OCI-LY7 (cell line): Measurements from ENCODE around the gene ARFGAP1. TPM values are rescaled to one million over a fixed set of nuclear protein-coding genes. Genes with fewer than 3 reads are reported as not detected.

Experiments
- BruUV-seq: library from RNA; stranded (reverse); fragments of 400-500 nt; replicated peaks from 2 replicates; lab custom pipeline; 2021; lab: Mats Ljungman, UMichigan
- CTCF ChIA-PET: fragments of 300-600 bp; sonication (Branson Sonifier 250); formaldehyde crosslinking; loops from one replicate; lab custom pipeline; 2022; ENCODE audit warnings: antibody characterized with exemption; ENCODE audit not compliant: unreplicated experiment; lab: Charles Lee
- POLR2A ChIA-PET: fragments of 300-600 bp; sonication (Branson Sonifier 250); formaldehyde crosslinking; loops from one replicate; lab custom pipeline; 2022; ENCODE audit warnings: antibody characterized with exemption; lab: Charles Lee
- DNase-seq: peaks from one replicate; pipeline ENCODE4 v3.0.0-alpha.2; 2015; ENCODE audit warnings: low spot score
- H2AFZ ChIP-seq: fragments of 200-600 bp; sonication (generic), shearing (Covaris generic); 2 replicates; pipeline ENCODE4 v1.6.1; 2014; ENCODE audit warnings: mild to moderate bottlenecking, antibody characterized with exemption, low read length, moderate library complexity
- H3K27ac ChIP-seq: fragments of 200-600 bp; sonication (generic); 2 replicates; pipeline ENCODE4 v1.5.1; 2014; ENCODE audit warnings: mixed run types, low read depth, mild to moderate bottlenecking, moderate library complexity, low read length, inconsistent platforms; ENCODE audit not compliant: poor library complexity, severe bottlenecking
- H3K36me3 ChIP-seq: fragments of 200-600 bp; sonication (generic); 2 replicates; pipeline ENCODE4 v1.6.1; 2014; ENCODE audit warnings: mild to moderate bottlenecking, antibody characterized with exemption, low read length, moderate library complexity, mixed read lengths; ENCODE audit not compliant: insufficient read depth
- H3K4me1 ChIP-seq: fragments of 200-600 bp; sonication (generic); 2 replicates; pipeline ENCODE4 v1.5.1; 2014; ENCODE audit warnings: mild to moderate bottlenecking, low read length; ENCODE audit not compliant: insufficient read depth, poor library complexity, severe bottlenecking
- H3K4me2 ChIP-seq: fragments of 200-600 bp; sonication (generic); 2 replicates; pipeline ENCODE4 v1.6.1; 2014; ENCODE audit warnings: mild to moderate bottlenecking, low read length
- H3K4me3 ChIP-seq: fragments of 200-600 bp; sonication (generic); 2 replicates; pipeline ENCODE4 v1.5.1; 2014; ENCODE audit warnings: mild to moderate bottlenecking, low read depth, low read length; ENCODE audit not compliant: poor library complexity, severe bottlenecking
- H3K79me2 ChIP-seq: fragments of 200-600 bp; sonication (generic); 2 replicates; pipeline ENCODE4 v1.6.1; 2016; ENCODE audit warnings: low read depth, mild to moderate bottlenecking, low read length, moderate library complexity, mixed read lengths; ENCODE audit not compliant: insufficient read depth
- H3K9me2 ChIP-seq: fragments of 200-600 bp; sonication (generic); 2 replicates; pipeline ENCODE4 v1.6.1; 2016; ENCODE audit warnings: mild to moderate bottlenecking, low read length, mixed read lengths; ENCODE audit not compliant: insufficient read depth
- H3K9me3 ChIP-seq: fragments of 200-600 bp; sonication (generic); 2 replicates; pipeline ENCODE4 v1.6.1; 2014; ENCODE audit warnings: mild to moderate bottlenecking, mixed run types, low read length, mixed read lengths
- H4K20me1 ChIP-seq: fragments of 200-600 bp; sonication (generic); 2 replicates; pipeline ENCODE4 v1.6.1; 2014; ENCODE audit warnings: mild to moderate bottlenecking, antibody characterized with exemption, low read length, moderate library complexity, mixed read lengths; ENCODE audit not compliant: insufficient read depth
- CTCF ChIP-seq: fragments of 200-600 bp; sonication (generic); conservative IDR thresholded peaks from 2 replicates; pipeline ENCODE4 v1.5.1; 2014; ENCODE audit warnings: mild to moderate bottlenecking, antibody characterized with exemption, low read length, moderate library complexity, mixed read lengths
- EZH2phosphoT487 ChIP-seq: fragments of 200-600 bp; sonication (generic); IDR thresholded peaks from 2 replicates; pipeline ENCODE4 v1.6.1; 2018; ENCODE audit warnings: low read depth, borderline replicate concordance, mild to moderate bottlenecking, mixed run types, antibody characterized with exemption, low read length, moderate library complexity, mixed read lengths
- intact Hi-C: fragments of 100-400 bp; cut with micrococcal nuclease; formaldehyde crosslinking; loops from one replicate; pipeline ENCODE4 v1.10.0; 2022; ENCODE audit not compliant: unreplicated experiment
- total RNA-seq, 2 experiments: library from RNA; depleted of rRNA in 1 of 2; stranded (reverse); fragments of >200 nt in 1 of 2; shearing (Covaris generic) in 1 of 2; gene quantifications; 2 replicates each; pipeline ENCODE4 v1.2.3, GENCODE V29; 2014 to 2022

Gene ARFGAP1
- total RNA-seq, 2 experiments from 2014 or later = 57.9 to 105 TPM

GRCh38 chr20:63292904-63293303 lies 20.3 kb downstream of the ARFGAP1 start, which contains the start of gene COL20A1:
COL20A1 (plus strand) TSS chr20:63293186; CDS start chr20:63295108, 1,922 bp downstream.
- H3K9me2 ChIP-seq = no peaks in the 10 kb centered on the region
- no peak within 1 kb of the TSS for H2AFZ ChIP-seq
- H4K20me1 ChIP-seq = no peaks in the 10 kb centered on the region
- H3K4me2 ChIP-seq = no peak within 1 kb of the TSS
- H3K9me3 ChIP-seq = no peaks in the 10 kb centered on the region
- intact Hi-C loops = no loop called here
- H3K79me2 ChIP-seq = no peaks in the 10 kb centered on the region
- H3K4me1 ChIP-seq = no peaks in the 10 kb centered on the region
- no peak within 1 kb of the TSS for H3K4me3 ChIP-seq
- no TSS peak for BruUV-seq
- peaks cover 8% of the 10 kb centered on the region; the same call in 1 of the 2 replicates for H3K36me3 ChIP-seq
- H3K27ac ChIP-seq = no peak within 1 kb of the TSS
- TF ChIP-seq EZH2phosphoT487 (no peak), CTCF (no peak)
- DNase-seq = no peak
- CTCF ChIA-PET = no interaction called here
- POLR2A ChIA-PET = no interaction called here

GRCh38 chr20:63293456-63293855 lies 20.8 kb downstream of the ARFGAP1 start:
- no peak overlapping the region for H3K27ac ChIP-seq
- H3K79me2 ChIP-seq = no peaks in the 10 kb centered on the region
- CTCF ChIA-PET = interaction anchor here (1.1 kb wide), 1 partner anchor 69 kb away, joined by 3 read pairs; no protein-coding TSS in a partner anchor
- H3K9me3 ChIP-seq = no peaks in the 10 kb centered on the region
- no TSS peak for BruUV-seq
- TF ChIP-seq CTCF (no peak), EZH2phosphoT487 (no peak)
- H3K4me1 ChIP-seq = no peaks in the 10 kb centered on the region
- H3K36me3 ChIP-seq = peaks cover 6% of the 10 kb centered on the region; the same call in 1 of the 2 replicates
- no peak for DNase-seq
- H3K9me2 ChIP-seq = no peaks in the 10 kb centered on the region
- no peak overlapping the region for H3K4me3 ChIP-seq
- intact Hi-C loops = no loop called here
- no peak overlapping the region for H3K4me2 ChIP-seq
- no peak overlapping the region for H2AFZ ChIP-seq
- no peaks in the 10 kb centered on the region for H4K20me1 ChIP-seq
- POLR2A ChIA-PET = interaction anchor here (0.6 kb wide), 1 partner anchor 249 kb away, joined by 3 read pairs; no protein-coding TSS in a partner anchor

DNA sequence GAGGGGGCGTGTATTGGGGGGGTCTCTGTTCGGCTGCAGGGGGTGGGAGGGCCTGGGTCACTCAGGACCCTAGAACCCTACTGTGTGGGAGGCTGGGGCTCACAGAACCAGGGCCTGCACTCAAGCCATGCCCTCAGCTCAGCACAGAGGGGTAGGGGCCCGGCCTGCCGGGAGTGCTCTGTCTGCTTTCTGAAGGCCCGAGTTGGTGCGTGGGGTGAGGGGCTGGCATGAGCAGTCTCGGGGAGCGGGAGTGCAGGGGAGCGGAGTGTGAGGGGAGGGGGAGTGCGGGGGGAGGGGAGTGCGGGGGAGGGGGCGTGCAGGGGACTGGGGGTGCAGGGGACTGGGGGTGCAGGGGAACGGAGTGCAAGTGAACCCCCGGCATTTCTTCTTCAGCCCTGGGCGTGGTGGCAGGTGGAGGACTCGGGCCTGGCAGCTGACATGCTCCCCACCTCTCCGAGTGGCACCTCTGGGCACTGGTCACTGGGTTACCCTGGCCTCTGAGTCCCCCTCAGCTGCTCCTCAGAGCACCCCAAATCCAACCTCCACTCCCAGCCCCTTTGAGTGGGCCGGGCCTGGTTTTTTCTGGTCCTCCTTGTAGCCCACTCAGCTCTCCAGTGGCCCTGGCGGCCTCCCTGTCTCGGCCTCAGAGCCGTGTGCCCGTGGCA lies 21.4 kb downstream of the ARFGAP1 start:
- Histone ChIP-seq H3K4me2 (no peak overlapping the region), H3K9me2 (no peaks in the 10 kb centered on the region), H3K4me3 (no peak overlapping the region), H3K4me1 (no peaks in the 10 kb centered on the region), H3K36me3 (0 out of 2 replicates have a peak, but pooled peaks cover under 1% of the 10 kb centered on the region), H3K27ac (no peak overlapping the region), H3K9me3 (no peaks in the 10 kb centered on the region), H4K20me1 (no peaks in the 10 kb centered on the region), H2AFZ (no peak overlapping the region), H3K79me2 (no peaks in the 10 kb centered on the region)
- TF ChIP-seq CTCF = no peak
- TF ChIP-seq EZH2phosphoT487 = no peak
- intact Hi-C loops = no loop called here
- DNase-seq = no peak
- ChIA-PET CTCF (interaction anchor here (1.1 kb wide), 1 partner anchor 70 kb away, joined by 3 read pairs; no protein-coding TSS in a partner anchor), POLR2A (interaction anchor here (0.6 kb wide), 1 partner anchor 250 kb away, joined by 3 read pairs; no protein-coding TSS in a partner anchor)
- no TSS peak for BruUV-seq
